Astrocyte (in vitro differentiated cells and primary cell): ENCODE results near the gene ARMH4. TPM values are rescaled to one million over a fixed set of nuclear protein-coding genes. Genes with fewer than 3 reads are reported as not detected.

Experiments
- DNase-seq: peaks from one replicate; pipeline ENCODE4 v3.0.0-alpha.2; 2010; ENCODE audit warnings: low read depth
- FAIRE-seq: peaks from 2 replicates; lab custom pipeline; 2011; peaks lifted over from hg19 to GRCh38; lab: Jason Lieb, UNC
- H2AFZ ChIP-seq: 2 replicates; pipeline ENCODE4 v1.6.0; 2012; ENCODE audit warnings: low read depth, low read length, inconsistent platforms
- H3K27ac ChIP-seq: 2 replicates; pipeline ENCODE4 v1.5.1; 2011; ENCODE audit warnings: low read depth, low read length, inconsistent platforms
- H3K27me3 ChIP-seq: 2 replicates; pipeline ENCODE4 v1.6.0; 2011; ENCODE audit warnings: low read length, inconsistent platforms; ENCODE audit not compliant: insufficient read depth
- H3K36me3 ChIP-seq: 2 replicates; pipeline ENCODE4 v1.5.1; 2011; ENCODE audit warnings: low read length, inconsistent platforms; ENCODE audit not compliant: insufficient read depth
- H3K4me1 ChIP-seq: 2 replicates; pipeline ENCODE4 v1.5.1; 2011; ENCODE audit warnings: low read length, inconsistent platforms; ENCODE audit not compliant: insufficient read depth
- H3K4me2 ChIP-seq: 2 replicates; pipeline ENCODE4 v1.6.0; 2012; ENCODE audit warnings: low read length, inconsistent platforms
- H3K4me3 ChIP-seq: 2 replicates; pipeline ENCODE4 v1.5.1; 2011; ENCODE audit warnings: low read depth, mild to moderate bottlenecking, low read length, inconsistent platforms; ENCODE audit not compliant: insufficient read depth
- H3K79me2 ChIP-seq: 2 replicates; pipeline ENCODE4 v1.6.0; 2012; ENCODE audit warnings: mild to moderate bottlenecking, low read length, inconsistent platforms; ENCODE audit not compliant: insufficient read depth
- H3K9ac ChIP-seq: 2 replicates; pipeline ENCODE4 v1.6.0; 2012; ENCODE audit warnings: mild to moderate bottlenecking, low read length, inconsistent platforms
- H3K9me3 ChIP-seq: 2 replicates; pipeline ENCODE4 v1.5.1; 2012; ENCODE audit warnings: low read depth, mild to moderate bottlenecking, low read length, inconsistent platforms; ENCODE audit not compliant: insufficient read depth
- H4K20me1 ChIP-seq: 2 replicates; pipeline ENCODE4 v1.6.0; 2012; ENCODE audit warnings: low read length, inconsistent platforms; ENCODE audit not compliant: insufficient read depth
- H3K27ac Mint-ChIP-seq: one replicate; pipeline ENCODE4 v1.8.0; 2021; ENCODE audit warnings: mild to moderate bottlenecking, mixed read lengths; ENCODE audit not compliant: unreplicated experiment
- H3K27me3 Mint-ChIP-seq: one replicate; pipeline ENCODE4 v1.8.0; 2021; ENCODE audit warnings: low read depth, mixed read lengths; ENCODE audit not compliant: unreplicated experiment
- H3K36me3 Mint-ChIP-seq: one replicate; pipeline ENCODE4 v1.8.0; 2021; ENCODE audit warnings: low read depth, mixed read lengths; ENCODE audit not compliant: unreplicated experiment
- H3K4me1 Mint-ChIP-seq: one replicate; pipeline ENCODE4 v1.8.0; 2021; ENCODE audit warnings: low read depth, mixed read lengths; ENCODE audit not compliant: unreplicated experiment
- H3K4me3 Mint-ChIP-seq: one replicate; pipeline ENCODE4 v1.8.0; 2021; ENCODE audit warnings: mild to moderate bottlenecking, moderate library complexity, mixed read lengths; ENCODE audit not compliant: unreplicated experiment
- H3K9me3 Mint-ChIP-seq: one replicate; pipeline ENCODE4 v1.8.0; 2021; ENCODE audit warnings: mild to moderate bottlenecking, mixed read lengths; ENCODE audit not compliant: unreplicated experiment
- EZH2 ChIP-seq: IDR thresholded peaks from 2 replicates; pipeline ENCODE4 v1.6.1; 2012; ENCODE audit warnings: mild to moderate bottlenecking, low read length, inconsistent platforms; ENCODE audit not compliant: insufficient read depth
- total RNA-seq: library from RNA; stranded (reverse); gene quantifications from 2 replicates; pipeline ENCODE4 v1.2.1, GENCODE V29; 2021
- TF ChIP-seq, protein P1 (sequence below): IDR thresholded peaks from 2 replicates; pipeline ENCODE4 v1.5.1; 2011; ENCODE audit warnings: low read depth, mild to moderate bottlenecking, inconsistent platforms, low read length, moderate library complexity; ENCODE audit not compliant: insufficient read depth

ARMH4 gene
- total RNA-seq, 1 donor from 2014 or later = 19.3 TPM

DNA sequence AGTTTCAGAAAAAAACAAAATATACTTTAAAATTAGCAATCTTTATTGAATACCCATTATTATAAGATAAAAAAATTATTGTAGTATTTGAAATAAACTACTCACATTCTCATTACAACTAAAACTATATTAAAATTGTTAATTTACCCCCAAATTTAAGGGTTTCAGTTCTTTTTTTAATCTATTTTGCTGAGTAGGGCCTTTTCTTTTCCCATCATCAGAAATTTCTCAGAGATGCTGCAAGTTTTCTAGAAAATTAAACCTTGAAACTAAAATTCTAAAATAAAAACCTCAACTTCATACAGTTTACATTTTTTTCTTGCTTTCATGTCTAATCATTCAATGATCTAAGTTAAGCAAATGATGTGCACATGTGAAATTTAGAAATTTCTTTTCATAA is 10.1 kb downstream of the ARMH4 start:
- TF ChIP-seq EZH2 = no peak
- TF ChIP-seq, protein P1, sequence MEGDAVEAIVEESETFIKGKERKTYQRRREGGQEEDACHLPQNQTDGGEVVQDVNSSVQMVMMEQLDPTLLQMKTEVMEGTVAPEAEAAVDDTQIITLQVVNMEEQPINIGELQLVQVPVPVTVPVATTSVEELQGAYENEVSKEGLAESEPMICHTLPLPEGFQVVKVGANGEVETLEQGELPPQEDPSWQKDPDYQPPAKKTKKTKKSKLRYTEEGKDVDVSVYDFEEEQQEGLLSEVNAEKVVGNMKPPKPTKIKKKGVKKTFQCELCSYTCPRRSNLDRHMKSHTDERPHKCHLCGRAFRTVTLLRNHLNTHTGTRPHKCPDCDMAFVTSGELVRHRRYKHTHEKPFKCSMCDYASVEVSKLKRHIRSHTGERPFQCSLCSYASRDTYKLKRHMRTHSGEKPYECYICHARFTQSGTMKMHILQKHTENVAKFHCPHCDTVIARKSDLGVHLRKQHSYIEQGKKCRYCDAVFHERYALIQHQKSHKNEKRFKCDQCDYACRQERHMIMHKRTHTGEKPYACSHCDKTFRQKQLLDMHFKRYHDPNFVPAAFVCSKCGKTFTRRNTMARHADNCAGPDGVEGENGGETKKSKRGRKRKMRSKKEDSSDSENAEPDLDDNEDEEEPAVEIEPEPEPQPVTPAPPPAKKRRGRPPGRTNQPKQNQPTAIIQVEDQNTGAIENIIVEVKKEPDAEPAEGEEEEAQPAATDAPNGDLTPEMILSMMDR = no peak
- no peak overlapping the region for H3K4me3 Mint-ChIP-seq
- H3K27me3 Mint-ChIP-seq = peaks cover 4% of the 10 kb centered on the region
- H3K4me3 ChIP-seq = no peak overlapping the region
- no peak overlapping the region for H3K9ac ChIP-seq
- no peaks in the 10 kb centered on the region for H3K36me3 Mint-ChIP-seq
- H3K4me2 ChIP-seq = no peak overlapping the region
- H3K79me2 ChIP-seq = no peaks in the 10 kb centered on the region
- no peak for FAIRE-seq
- H3K9me3 Mint-ChIP-seq = peaks cover 5% of the 10 kb centered on the region
- no peak overlapping the region for H2AFZ ChIP-seq
- H3K27ac Mint-ChIP-seq = no peak overlapping the region
- H3K27ac ChIP-seq = no peak overlapping the region
- no peaks in the 10 kb centered on the region for H3K36me3 ChIP-seq
- no peaks in the 10 kb centered on the region for H3K9me3 ChIP-seq
- no peaks in the 10 kb centered on the region for H3K4me1 Mint-ChIP-seq
- no peaks in the 10 kb centered on the region for H3K4me1 ChIP-seq
- no peaks in the 10 kb centered on the region for H4K20me1 ChIP-seq
- no peaks in the 10 kb centered on the region for H3K27me3 ChIP-seq
- DNase-seq = no peak

DNA sequence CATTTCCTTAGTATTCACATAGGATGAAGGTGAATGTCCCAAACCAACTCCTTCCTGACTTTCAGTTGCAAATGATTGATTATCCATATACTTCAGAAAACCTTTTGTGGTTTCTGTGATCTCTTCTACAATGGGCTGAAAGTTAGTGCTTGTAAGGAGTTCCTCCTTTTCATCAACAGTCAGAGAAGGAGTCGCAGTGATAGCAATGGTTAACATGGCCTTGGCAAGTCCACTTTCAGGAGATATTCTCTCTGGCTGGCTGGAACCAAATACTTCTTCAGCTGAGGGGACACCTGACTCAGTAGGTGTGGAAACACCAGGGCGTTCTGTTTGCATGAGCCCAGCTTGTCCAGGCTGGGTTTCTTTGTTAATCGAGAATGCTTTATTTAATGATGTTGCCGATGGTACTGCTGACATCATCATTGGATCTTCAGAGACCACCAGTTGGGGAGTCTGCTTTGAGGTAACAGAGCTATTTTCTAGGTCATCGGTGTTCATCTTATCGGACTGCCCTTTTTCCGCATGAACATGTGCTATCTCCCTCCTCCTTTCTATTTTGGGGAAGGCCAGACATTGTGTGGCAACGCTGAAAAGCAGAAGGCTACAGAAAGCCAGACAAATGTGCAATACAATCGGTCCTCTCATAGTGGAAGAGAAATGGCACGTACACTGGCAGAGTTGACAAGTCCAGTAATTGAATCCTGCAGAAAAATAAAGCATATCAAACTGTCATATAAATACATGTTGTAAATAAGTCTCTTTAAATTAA is 13.1 kb downstream of the ARMH4 start:
- H3K9me3 Mint-ChIP-seq = peaks cover 5% of the 10 kb centered on the region
- TF ChIP-seq EZH2 = no peak
- TF ChIP-seq, protein P1 = no peak
- H3K9me3 ChIP-seq = no peaks in the 10 kb centered on the region
- H3K9ac ChIP-seq = no peak overlapping the region
- no peak overlapping the region for H3K4me3 Mint-ChIP-seq
- peaks cover 2% of the 10 kb centered on the region for H3K4me1 Mint-ChIP-seq
- no peaks in the 10 kb centered on the region for H3K79me2 ChIP-seq
- DNase-seq (no peak), FAIRE-seq (no peak)
- no peaks in the 10 kb centered on the region for H3K36me3 Mint-ChIP-seq
- no peak overlapping the region for H3K27ac Mint-ChIP-seq
- no peak overlapping the region for H3K4me2 ChIP-seq
- H3K27me3 Mint-ChIP-seq = no peaks in the 10 kb centered on the region
- no peak overlapping the region for H3K27ac ChIP-seq
- H2AFZ ChIP-seq = no peak overlapping the region
- no peaks in the 10 kb centered on the region for H3K27me3 ChIP-seq
- H3K4me1 ChIP-seq = peaks cover 3% of the 10 kb centered on the region
- no peaks in the 10 kb centered on the region for H4K20me1 ChIP-seq
- H3K36me3 ChIP-seq = no peaks in the 10 kb centered on the region
- H3K4me3 ChIP-seq = no peak overlapping the region

DNA sequence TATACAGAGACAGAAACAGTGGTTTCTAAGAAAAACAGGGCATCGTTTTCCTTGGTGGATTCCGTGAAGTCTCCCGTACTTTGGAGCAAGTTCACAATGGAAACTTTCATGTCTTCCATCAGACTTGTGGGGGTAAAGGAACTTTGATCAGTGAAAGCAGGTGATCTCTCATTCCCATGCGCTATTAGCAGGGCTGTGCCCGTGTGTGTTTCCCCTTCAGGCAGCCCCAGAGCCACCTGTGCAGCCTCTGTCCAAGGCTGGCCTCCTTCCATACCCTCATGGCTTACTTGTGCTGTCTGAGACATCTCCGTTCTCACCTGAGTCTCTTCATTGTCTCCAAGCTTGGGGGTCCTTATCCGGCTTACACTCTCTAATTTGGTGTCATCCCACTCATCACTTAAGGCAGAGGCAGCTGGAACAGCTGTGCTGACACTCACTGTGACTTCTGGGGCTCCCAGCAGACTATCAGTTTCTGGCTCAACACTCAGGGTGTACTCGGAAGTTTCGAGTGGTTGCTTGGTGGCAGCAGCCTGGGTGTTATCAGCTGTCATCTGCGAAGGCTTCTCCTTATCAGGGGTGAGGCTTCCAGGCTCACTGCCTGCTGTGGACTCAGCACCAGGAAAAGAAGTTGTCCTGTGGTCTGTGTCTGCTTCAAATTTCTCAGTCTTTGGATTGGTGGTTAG is 13.8 kb downstream of the ARMH4 start:
- Histone ChIP-seq H3K36me3 (no peaks in the 10 kb centered on the region), H3K9me3 (no peaks in the 10 kb centered on the region), H4K20me1 (no peaks in the 10 kb centered on the region), H2AFZ (no peak overlapping the region), H3K9ac (no peak overlapping the region), H3K4me3 (no peak overlapping the region), H3K27me3 (no peaks in the 10 kb centered on the region), H3K79me2 (no peaks in the 10 kb centered on the region), H3K4me2 (no peak overlapping the region), H3K4me1 (peaks cover 7% of the 10 kb centered on the region), H3K27ac (no peak overlapping the region)
- Mint-ChIP-seq H3K27ac (no peak overlapping the region), H3K9me3 (peaks cover 5% of the 10 kb centered on the region), H3K36me3 (no peaks in the 10 kb centered on the region), H3K4me1 (peaks cover 7% of the 10 kb centered on the region), H3K4me3 (no peak overlapping the region), H3K27me3 (no peaks in the 10 kb centered on the region)
- no peak for DNase-seq
- TF ChIP-seq, protein P1 = no peak
- TF ChIP-seq EZH2 = no peak
- FAIRE-seq = no peak
